HEK293 (cell line): ENCODE measurements around the gene PCSK1N.

Experiments used
- ATF2 ChIP-seq: fragments of 450-650 bp; formaldehyde crosslinking; IDR thresholded peaks from 2 replicates; pipeline ENCODE4 v1.5.1; 2016; ENCODE audit warnings: missing biosample characterization, missing genetic modification characterization, low read depth
- ZBTB7A ChIP-seq: fragments of 450-650 bp; formaldehyde crosslinking; IDR thresholded peaks from 2 replicates; pipeline ENCODE4 v1.5.1; 2016; ENCODE audit warnings: low read depth, missing biosample characterization, missing genetic modification characterization

GRCh38 chrX:48813644-48814043 is 21.8 kb downstream of the PCSK1N start:
- no peak for TF ChIP-seq ZBTB7A (tag by site-specific recombination)
- TF ChIP-seq ATF2 = no peak
